HL-60 (cell line): ENCODE results near the gene ADGRD2.

Experiments
- DNase-seq, 2 experiments: peaks; one replicate each; pipeline ENCODE4 v3.0.0-alpha.2; 2010 to 2020; ENCODE audit warnings: low read depth in 1 of 2, low spot score in 1 of 2
- H3K27ac ChIP-seq: fragments of 250-450 bp; sonication (Bioruptor Pico); replicated peaks from 2 replicates; pipeline ENCODE4 v1.5.1; 2020; ENCODE audit warnings: mild to moderate bottlenecking, moderate library complexity
- H3K27me3 ChIP-seq: fragments of 250-450 bp; sonication (Bioruptor Pico); 2 replicates; pipeline ENCODE4 v1.5.1; 2021; ENCODE audit warnings: mild to moderate bottlenecking, moderate library complexity; ENCODE audit not compliant: insufficient read depth, poor library complexity, severe bottlenecking
- H3K4me3 ChIP-seq: replicated peaks from 2 replicates; pipeline ENCODE4 v1.5.1; 2011; ENCODE audit warnings: mild to moderate bottlenecking, control low read depth, low read length; ENCODE audit not compliant: insufficient read depth
- GABPA ChIP-seq: IDR thresholded peaks from 2 replicates; pipeline ENCODE4 v1.6.1; 2012; ENCODE audit warnings: low read depth
- POLR2AphosphoS5 ChIP-seq: IDR thresholded peaks from 2 replicates; pipeline ENCODE4 v1.6.1; 2012; ENCODE audit warnings: low read depth
- SPI1 ChIP-seq: IDR thresholded peaks from 2 replicates; pipeline ENCODE4 v1.6.1; 2012; ENCODE audit warnings: low read depth, mild to moderate bottlenecking, borderline replicate concordance
- TF ChIP-seq, protein P1 (sequence below): IDR thresholded peaks from 2 replicates; pipeline ENCODE4 v1.6.1; 2012; ENCODE audit warnings: low read depth; ENCODE audit not compliant: insufficient replicate concordance
- TF ChIP-seq, protein P2 (sequence below): IDR thresholded peaks from one replicate; pipeline ENCODE4 v1.5.1; 2011; ENCODE audit warnings: low read length, control low read depth, inconsistent platforms; ENCODE audit not compliant: insufficient read depth

The ADGRD2 gene

DNA sequence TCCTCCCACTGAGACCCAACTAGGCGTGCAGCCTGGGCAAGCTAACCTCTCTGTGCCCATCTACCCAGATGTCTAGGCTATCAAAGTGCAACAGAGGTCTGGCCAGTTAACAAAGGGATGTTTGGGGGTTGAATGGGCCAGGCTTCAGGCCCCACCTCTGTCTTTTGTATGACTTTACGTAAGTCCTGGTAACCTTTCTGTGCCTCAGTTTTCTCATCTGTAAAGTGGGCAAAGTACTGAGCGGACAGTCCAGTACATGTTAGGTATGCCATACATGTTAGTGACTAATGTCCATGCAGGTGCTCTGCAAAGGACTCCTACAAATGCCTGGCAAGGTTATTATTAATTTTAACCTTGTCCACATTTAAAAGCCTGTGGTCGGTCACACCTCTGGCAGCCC, 43.0 kb downstream of the ADGRD2 start:
- no peak for DNase-seq
- no peaks in the 10 kb centered on the region for H3K27me3 ChIP-seq
- TF ChIP-seq, protein P1, sequence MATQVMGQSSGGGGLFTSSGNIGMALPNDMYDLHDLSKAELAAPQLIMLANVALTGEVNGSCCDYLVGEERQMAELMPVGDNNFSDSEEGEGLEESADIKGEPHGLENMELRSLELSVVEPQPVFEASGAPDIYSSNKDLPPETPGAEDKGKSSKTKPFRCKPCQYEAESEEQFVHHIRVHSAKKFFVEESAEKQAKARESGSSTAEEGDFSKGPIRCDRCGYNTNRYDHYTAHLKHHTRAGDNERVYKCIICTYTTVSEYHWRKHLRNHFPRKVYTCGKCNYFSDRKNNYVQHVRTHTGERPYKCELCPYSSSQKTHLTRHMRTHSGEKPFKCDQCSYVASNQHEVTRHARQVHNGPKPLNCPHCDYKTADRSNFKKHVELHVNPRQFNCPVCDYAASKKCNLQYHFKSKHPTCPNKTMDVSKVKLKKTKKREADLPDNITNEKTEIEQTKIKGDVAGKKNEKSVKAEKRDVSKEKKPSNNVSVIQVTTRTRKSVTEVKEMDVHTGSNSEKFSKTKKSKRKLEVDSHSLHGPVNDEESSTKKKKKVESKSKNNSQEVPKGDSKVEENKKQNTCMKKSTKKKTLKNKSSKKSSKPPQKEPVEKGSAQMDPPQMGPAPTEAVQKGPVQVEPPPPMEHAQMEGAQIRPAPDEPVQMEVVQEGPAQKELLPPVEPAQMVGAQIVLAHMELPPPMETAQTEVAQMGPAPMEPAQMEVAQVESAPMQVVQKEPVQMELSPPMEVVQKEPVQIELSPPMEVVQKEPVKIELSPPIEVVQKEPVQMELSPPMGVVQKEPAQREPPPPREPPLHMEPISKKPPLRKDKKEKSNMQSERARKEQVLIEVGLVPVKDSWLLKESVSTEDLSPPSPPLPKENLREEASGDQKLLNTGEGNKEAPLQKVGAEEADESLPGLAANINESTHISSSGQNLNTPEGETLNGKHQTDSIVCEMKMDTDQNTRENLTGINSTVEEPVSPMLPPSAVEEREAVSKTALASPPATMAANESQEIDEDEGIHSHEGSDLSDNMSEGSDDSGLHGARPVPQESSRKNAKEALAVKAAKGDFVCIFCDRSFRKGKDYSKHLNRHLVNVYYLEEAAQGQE = no peak
- TF ChIP-seq, protein P2, sequence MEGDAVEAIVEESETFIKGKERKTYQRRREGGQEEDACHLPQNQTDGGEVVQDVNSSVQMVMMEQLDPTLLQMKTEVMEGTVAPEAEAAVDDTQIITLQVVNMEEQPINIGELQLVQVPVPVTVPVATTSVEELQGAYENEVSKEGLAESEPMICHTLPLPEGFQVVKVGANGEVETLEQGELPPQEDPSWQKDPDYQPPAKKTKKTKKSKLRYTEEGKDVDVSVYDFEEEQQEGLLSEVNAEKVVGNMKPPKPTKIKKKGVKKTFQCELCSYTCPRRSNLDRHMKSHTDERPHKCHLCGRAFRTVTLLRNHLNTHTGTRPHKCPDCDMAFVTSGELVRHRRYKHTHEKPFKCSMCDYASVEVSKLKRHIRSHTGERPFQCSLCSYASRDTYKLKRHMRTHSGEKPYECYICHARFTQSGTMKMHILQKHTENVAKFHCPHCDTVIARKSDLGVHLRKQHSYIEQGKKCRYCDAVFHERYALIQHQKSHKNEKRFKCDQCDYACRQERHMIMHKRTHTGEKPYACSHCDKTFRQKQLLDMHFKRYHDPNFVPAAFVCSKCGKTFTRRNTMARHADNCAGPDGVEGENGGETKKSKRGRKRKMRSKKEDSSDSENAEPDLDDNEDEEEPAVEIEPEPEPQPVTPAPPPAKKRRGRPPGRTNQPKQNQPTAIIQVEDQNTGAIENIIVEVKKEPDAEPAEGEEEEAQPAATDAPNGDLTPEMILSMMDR = no peak
- TF ChIP-seq SPI1 = no peak
- TF ChIP-seq POLR2AphosphoS5 = no peak
- no peak for TF ChIP-seq GABPA
- H3K4me3 ChIP-seq = no peak overlapping the region
- H3K27ac ChIP-seq = no peak overlapping the region

DNA sequence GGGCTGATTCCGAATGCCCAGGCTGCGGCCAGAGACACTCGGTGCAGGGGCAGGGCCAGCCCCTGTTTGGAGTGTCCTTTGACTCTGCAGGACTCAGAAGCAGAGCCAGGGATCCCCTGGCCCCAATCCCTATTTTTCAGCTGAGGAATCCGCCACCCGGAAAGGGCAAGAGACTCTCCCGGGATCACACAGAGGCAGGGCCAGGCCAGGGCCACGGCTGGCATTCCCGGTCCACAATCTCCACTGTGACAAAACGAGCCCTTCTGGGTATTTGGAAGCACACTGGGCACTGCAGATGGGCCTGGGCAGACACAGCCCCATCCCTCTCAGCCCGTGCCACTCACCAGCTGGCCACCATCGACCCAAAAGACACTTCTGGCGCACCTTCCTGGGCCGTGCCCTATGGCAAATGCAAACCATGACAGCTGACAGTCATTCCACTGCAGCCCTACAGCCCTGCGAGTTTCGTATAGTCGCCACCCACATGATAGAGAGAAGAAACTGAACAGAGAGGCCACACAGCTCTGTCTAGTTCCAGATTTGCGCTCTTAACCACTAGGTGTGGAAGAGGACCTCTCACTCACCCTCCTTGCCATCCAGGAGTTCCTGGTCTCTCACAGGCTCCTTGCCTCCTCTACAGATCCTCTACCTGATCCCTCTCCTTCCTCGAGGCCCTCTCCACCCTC, 43.7 kb downstream of the ADGRD2 start:
- TF ChIP-seq GABPA (no peak), SPI1 (no peak), POLR2AphosphoS5 (no peak)
- TF ChIP-seq, protein P2 = no peak
- TF ChIP-seq, protein P1 = no peak
- no peak overlapping the region for H3K4me3 ChIP-seq
- no peaks in the 10 kb centered on the region for H3K27me3 ChIP-seq
- H3K27ac ChIP-seq = no peak overlapping the region
- DNase-seq = no peak

DNA sequence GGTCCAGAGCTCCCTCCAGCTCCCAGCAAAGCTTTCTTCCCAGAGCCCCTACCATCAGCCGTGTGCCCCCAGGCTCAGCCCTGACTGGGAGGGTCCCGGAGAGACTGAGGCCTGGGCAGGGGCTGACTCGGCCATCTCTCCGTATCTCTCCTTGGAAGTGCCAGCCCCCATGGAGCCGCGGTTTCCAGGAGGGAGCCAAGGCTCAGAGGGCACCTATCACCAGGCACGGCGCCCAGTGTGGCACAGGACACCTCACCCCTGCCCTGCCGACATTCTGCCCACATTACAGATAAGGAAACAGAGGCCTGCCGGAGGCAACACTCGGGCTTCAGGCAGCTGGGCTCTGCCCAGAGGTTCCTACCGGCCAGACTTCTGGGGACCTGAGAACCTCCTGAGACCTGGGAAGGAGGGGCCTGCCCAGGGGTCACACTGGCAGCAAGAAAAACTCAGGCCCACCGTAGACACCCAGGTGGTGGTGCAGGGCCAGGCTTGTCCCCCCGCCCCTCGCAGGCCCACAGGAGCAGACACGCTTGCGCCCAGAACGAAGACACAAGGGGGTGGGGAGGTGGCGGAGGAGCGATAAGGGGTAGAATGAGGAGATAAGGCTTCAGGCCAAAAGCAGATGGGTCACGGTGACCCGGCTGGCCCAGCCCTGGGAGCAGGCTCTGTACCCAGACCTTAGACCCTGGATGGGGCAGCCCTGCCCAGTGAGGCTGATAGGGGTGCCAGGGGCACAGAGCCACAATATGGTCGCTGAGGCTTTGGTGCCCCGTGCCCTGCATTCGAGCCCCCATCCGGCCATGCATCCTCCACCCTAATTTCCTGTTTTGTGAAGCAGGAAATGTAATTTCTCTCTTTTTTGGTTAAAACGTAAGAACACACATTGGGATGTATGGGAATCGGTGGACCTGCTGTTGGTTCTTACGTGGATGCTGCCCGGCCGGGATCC, 45.1 kb downstream of the ADGRD2 start:
- DNase-seq = no peak
- TF ChIP-seq POLR2AphosphoS5 (no peak), GABPA (no peak), SPI1 (no peak)
- TF ChIP-seq, protein P1 = no peak
- no peak overlapping the region for H3K4me3 ChIP-seq
- H3K27me3 ChIP-seq = no peaks in the 10 kb centered on the region
- H3K27ac ChIP-seq = no peak overlapping the region
